ENCODE measurements around the gene LRIG2. TPM values are rescaled to one million over a fixed set of nuclear protein-coding genes. Genes with fewer than 3 reads are reported as not detected.

The LRIG2 gene
- total and polyA plus RNA-seq, 11 donors, result 3.5 to 13.1 (median 8.5) TPM

DNA sequence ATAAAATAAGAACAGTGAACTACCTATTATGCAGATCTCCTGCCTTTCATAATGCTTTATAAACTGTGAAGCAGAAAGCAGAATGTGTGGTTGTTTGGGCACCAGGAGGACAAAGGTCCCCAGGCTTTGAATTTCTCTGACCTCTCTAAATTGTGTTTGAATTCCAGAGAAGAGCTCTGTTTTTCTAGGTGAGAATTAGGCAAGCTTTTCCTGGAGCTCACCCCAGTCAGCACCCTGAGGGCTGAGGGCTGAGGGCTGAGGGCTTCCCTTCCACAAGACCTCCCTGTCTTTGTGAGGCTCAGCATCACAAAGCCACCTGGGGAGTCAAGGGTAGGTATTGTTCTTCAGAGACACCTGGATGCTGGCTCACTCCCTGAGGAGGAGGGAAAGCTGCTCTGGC, 45.5 kb upstream of the LRIG2 start:
- Histone ChIP-seq H3K4me3 (no peak overlapping the region), H3K27me3 (no peaks in the 10 kb centered on the region), H3K36me3 (no peaks in the 10 kb centered on the region), H3K4me1 (peaks cover 0 to 23% (median 2%) of the 10 kb centered on the region in 12 donors), H3K27ac (peak overlapping the region in 9 of 12 donors; percentile 12 to 70 (median 47)), H3K9me3 (no peaks in the 10 kb centered on the region)
- intact Hi-C loops (cut with DNase I), result loop anchor here in 2 of 10 donors (5.0 to 10.0 kb wide), 3 partner anchors 35 to 73 kb away; partner anchors contain the start of gene SLC16A1 (in 2 of the 2)
- no peak for ATAC-seq
- no peak for DNase-seq
- TF ChIP-seq POLR2A (IDR thresholded peaks at IDR 0.05) (no peak), CTCF (IDR thresholded peaks at IDR 0.05) (no peak)

GRCh38 chr1:113029822-113030221, 43.2 kb upstream of the LRIG2 start:
- no peak for TF ChIP-seq CTCF (IDR thresholded peaks at IDR 0.05)
- TF ChIP-seq POLR2A (IDR thresholded peaks at IDR 0.05), result no peak
- Histone ChIP-seq H3K4me3 (no peak overlapping the region), H3K27me3 (no peaks in the 10 kb centered on the region), H3K4me1 (peaks cover 0 to 23% (median 2%) of the 10 kb centered on the region in 12 donors), H3K27ac (peak overlapping the region in 11 of 12 donors; percentile 2 to 89 (median 69)), H3K36me3 (no peaks in the 10 kb centered on the region), H3K9me3 (no peaks in the 10 kb centered on the region)
- DNase-seq, result no peak
- WGBS, 4 donors, result 30 to 42% (median 39%) methylated on average over 1 of the region's 1 CpG
- intact Hi-C loops (cut with DNase I), result loop anchor here in 3 of 10 donors (5.0 to 10.0 kb wide), 3 partner anchors 38 to 75 kb away; partner anchors contain the start of gene SLC16A1 (in 3 of the 3)
- ATAC-seq, result peak; percentile 49 to 73 (median 68)

- WGBS, 4 donors, result 77 to 88% (median 81%) methylated on average over 8 of the region's 8 CpGs
- DNase-seq (no peak), ATAC-seq (no peak)
- Histone ChIP-seq H3K27ac (peak overlapping the region in 1 of 12 donors; percentile 83), H3K4me3 (no peak overlapping the region), H3K9me3 (no peaks in the 10 kb centered on the region), H3K27me3 (no peaks in the 10 kb centered on the region), H3K4me1 (peaks cover 0 to 23% (median 2%) of the 10 kb centered on the region in 12 donors), H3K36me3 (no peaks in the 10 kb centered on the region)
- intact Hi-C loops (cut with DNase I), result loop anchor here in 1 of 10 donors (5.0 kb wide), 1 partner anchor 74 kb away; the partner anchor contains the start of gene SLC16A1
- TF ChIP-seq POLR2A (IDR thresholded peaks at IDR 0.05) (no peak), CTCF (IDR thresholded peaks at IDR 0.05) (no peak)
Observed at GRCh38 chr1:113031171-113031933, 41.6 kb upstream of the LRIG2 start.

- no peak for ATAC-seq
- H3K27ac ChIP-seq, result no peak overlapping the region
- no peak overlapping the region for H3K4me3 ChIP-seq
- no peaks in the 10 kb centered on the region for H3K36me3 ChIP-seq
- intact Hi-C loops (cut with DNase I), result no loop called here
- H3K4me1 ChIP-seq, result peaks cover 0 to 14% (median 0%) of the 10 kb centered on the region in 12 donors
- TF ChIP-seq CTCF (IDR thresholded peaks at IDR 0.05) (no peak), POLR2A (IDR thresholded peaks at IDR 0.05) (no peak)
- no peak for DNase-seq
- no peaks in the 10 kb centered on the region for H3K27me3 ChIP-seq
- no peaks in the 10 kb centered on the region for H3K9me3 ChIP-seq
- 89 to 92% (median 92%) methylated on average over 5 of the region's 5 CpGs for WGBS, 4 donors
Observed at GRCh38 chr1:113035086-113035485, 37.9 kb upstream of the LRIG2 start.

Data from heart left ventricle (tissue), 16 donors.